ENCODE measurements around the gene IL17REL. TPM values are rescaled to one million over a fixed set of nuclear protein-coding genes. Genes with fewer than 3 reads are reported as not detected.
A peak's percentile ranks its signal among the peaks of the same experiment; 100 is the strongest.

IL17REL gene
- total RNA-seq, 4 donors from 2014 or later, result not detected

DNA sequence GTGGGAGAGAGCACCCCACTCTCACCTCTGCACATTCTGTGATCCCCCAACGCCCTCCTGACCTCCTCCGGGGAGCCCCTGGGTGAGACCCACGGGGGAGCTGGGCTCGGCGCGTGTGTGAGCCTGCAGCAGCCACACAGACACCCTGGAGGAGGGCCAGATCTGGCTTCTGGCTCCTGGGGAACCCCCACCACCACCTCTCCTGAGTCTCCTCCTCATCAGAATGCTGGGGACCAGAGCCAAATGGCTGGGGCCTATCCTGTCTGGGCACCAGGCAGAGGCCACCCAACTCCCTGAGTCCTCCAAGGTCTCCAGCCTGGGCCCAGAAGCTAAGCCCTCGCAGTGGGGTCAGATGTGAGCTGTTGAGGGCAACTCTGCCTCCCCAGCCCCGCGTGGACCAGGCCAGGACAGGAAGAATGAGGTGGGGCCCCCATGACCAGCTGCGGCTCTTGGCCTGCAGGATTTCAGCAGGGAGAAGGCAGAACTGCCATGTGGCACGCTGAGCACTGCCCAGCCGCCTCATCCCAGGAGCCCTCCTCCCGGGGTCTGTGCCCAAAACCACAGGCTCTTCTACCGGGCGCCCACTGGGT lies 57.5 kb downstream of the IL17REL start:
- TF ChIP-seq POLR2A (IDR thresholded peaks at IDR 0.05), result no peak
- TF ChIP-seq EP300 (IDR thresholded peaks at IDR 0.05), result no peak
- TF ChIP-seq, protein P1, sequence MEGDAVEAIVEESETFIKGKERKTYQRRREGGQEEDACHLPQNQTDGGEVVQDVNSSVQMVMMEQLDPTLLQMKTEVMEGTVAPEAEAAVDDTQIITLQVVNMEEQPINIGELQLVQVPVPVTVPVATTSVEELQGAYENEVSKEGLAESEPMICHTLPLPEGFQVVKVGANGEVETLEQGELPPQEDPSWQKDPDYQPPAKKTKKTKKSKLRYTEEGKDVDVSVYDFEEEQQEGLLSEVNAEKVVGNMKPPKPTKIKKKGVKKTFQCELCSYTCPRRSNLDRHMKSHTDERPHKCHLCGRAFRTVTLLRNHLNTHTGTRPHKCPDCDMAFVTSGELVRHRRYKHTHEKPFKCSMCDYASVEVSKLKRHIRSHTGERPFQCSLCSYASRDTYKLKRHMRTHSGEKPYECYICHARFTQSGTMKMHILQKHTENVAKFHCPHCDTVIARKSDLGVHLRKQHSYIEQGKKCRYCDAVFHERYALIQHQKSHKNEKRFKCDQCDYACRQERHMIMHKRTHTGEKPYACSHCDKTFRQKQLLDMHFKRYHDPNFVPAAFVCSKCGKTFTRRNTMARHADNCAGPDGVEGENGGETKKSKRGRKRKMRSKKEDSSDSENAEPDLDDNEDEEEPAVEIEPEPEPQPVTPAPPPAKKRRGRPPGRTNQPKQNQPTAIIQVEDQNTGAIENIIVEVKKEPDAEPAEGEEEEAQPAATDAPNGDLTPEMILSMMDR (IDR thresholded peaks at IDR 0.05), result no peak
- 74 to 80% methylated on average over 9 to 15 of the region's 15 CpGs for WGBS, 2 donors
- Histone ChIP-seq H3K4me1 (peaks cover 0 to 80% (median 31%) of the 10 kb centered on the region in 4 donors), H3K27ac (peak overlapping the region in 2 of 4 donors; percentile 84 to 95), H3K9me3 (no peaks in the 10 kb centered on the region), H3K4me3 (no peak overlapping the region), H3K36me3 (no peaks in the 10 kb centered on the region), H3K27me3 (no peaks in the 10 kb centered on the region)
- DNase-seq (ENCODE audit: low spot score in 2 of 2), result no peak

DNA sequence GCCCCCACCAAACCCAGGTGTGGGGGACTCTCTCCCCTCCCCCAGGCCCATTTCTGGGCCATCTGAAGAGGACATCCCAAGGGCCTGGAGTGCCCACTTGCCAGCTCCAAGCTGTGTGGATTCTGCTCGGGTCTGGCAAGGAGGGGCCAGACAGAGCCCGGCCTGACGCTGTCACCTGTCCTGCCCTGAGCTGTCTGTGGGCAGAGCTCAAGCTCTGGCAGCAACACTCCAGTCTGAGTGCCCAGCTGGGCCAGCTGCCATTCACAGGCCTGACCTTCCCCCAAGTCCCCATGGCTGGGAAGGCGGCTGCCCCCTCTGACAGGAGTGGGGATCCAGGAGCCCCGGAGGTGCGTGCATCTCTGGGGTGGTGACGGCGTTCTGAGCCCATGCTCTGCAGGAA lies 58.2 kb downstream of the IL17REL start:
- 76 to 100% methylated on average over 2 to 5 of the region's 8 CpGs for WGBS, 2 donors
- TF ChIP-seq POLR2A (IDR thresholded peaks at IDR 0.05), result no peak
- TF ChIP-seq, protein P1 (IDR thresholded peaks at IDR 0.05), result no peak
- TF ChIP-seq EP300 (IDR thresholded peaks at IDR 0.05), result no peak
- Histone ChIP-seq H3K4me3 (no peak overlapping the region), H3K36me3 (no peaks in the 10 kb centered on the region), H3K9me3 (no peaks in the 10 kb centered on the region), H3K27ac (peak overlapping the region; percentile 9 to 95 (median 73)), H3K4me1 (peaks cover 0 to 81% (median 32%) of the 10 kb centered on the region in 4 donors), H3K27me3 (no peaks in the 10 kb centered on the region)
- no peak for DNase-seq (ENCODE audit: low spot score in 2 of 2)

DNA sequence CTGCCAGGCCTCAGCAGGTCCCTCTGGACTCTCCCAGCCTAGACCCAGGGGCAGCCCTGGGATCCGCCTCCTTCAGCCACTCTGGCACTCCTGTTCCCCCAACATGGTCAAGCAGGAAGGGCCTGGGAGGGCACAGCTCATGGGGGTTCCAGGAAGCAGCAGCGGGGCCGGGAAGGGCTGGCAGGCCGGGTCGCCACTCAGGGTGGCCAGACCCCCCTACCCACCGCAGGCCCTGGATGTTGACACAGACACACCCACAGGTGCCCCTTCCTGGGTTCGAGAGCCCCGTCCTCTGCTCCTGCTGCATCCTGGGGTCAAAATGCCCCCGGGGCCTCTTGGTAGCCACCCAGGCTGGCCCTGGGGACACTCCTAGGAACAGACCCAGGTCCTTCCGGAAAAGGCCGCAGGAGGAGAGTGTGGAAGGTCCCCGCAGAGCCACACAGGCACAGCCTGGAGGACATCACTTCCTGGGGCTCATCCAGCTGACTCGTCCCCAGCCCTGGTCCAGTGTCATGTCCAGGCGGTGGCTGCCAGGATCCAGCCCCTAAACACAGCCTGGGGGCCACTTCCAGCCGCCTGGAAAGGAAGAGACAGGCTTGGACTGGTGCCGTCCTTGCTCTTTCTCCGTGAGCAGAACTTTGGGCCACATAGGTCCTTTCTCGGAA lies 58.8 kb downstream of the IL17REL start:
- Histone ChIP-seq H3K27ac (peak overlapping the region; percentile 9 to 95 (median 73)), H3K27me3 (no peaks in the 10 kb centered on the region), H3K4me1 (peaks cover 0 to 81% (median 34%) of the 10 kb centered on the region in 4 donors), H3K9me3 (no peaks in the 10 kb centered on the region), H3K36me3 (no peaks in the 10 kb centered on the region), H3K4me3 (no peak overlapping the region)
- 69 to 73% methylated on average over 12 to 16 of the region's 18 CpGs for WGBS, 2 donors
- TF ChIP-seq EP300 (IDR thresholded peaks at IDR 0.05) (no peak), POLR2A (IDR thresholded peaks at IDR 0.05) (no peak)
- TF ChIP-seq, protein P1 (IDR thresholded peaks at IDR 0.05), result no peak
- DNase-seq (ENCODE audit: low spot score in 2 of 2), result no peak

DNA sequence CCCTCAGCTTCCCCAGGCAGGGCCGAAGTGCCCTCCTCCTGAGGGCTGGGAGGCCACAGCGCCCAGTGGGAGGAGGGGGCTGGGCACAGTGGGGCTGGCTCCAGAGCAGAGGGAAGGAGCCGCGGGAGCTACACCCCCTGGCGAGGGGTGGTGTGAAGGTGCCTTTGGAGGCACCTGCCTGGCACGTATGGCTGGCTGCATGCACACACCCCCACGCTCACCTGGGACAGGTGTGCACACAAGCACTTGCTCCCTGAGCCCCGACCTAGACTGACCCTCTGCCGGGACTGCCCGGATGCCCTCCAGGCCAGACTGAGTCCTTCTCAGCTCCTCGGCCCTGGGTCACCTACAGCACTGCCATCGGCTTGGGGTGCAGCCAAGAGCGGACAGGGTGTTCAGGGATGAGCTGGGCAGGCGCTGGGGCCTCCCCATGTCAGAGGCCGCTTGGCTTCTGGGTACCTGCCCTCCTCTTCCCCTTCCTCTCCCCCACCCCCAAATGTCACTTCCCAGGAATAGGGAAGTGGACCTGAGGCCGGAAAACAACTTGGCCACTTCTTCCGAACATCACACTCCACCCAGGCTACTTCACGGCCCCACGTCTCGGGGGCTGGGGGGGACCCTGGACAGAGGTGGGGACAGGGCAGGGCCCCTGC lies 59.4 kb downstream of the IL17REL start:
- no peaks in the 10 kb centered on the region for H3K36me3 ChIP-seq
- TF ChIP-seq EP300 (IDR thresholded peaks at IDR 0.05), result no peak
- TF ChIP-seq, protein P1 (IDR thresholded peaks at IDR 0.05), result no peak
- H3K27ac ChIP-seq, result peak overlapping the region in 3 of 4 donors; percentile 62 to 95 (median 84)
- no peaks in the 10 kb centered on the region for H3K9me3 ChIP-seq
- 76 to 78% methylated on average over 10 to 20 of the region's 20 CpGs for WGBS, 2 donors
- no peak overlapping the region for H3K4me3 ChIP-seq
- no peak for DNase-seq (ENCODE audit: low spot score in 2 of 2)
- no peaks in the 10 kb centered on the region for H3K27me3 ChIP-seq
- peaks cover 0 to 85% (median 37%) of the 10 kb centered on the region in 4 donors for H3K4me1 ChIP-seq

Data from tibial nerve (tissue), 4 donors.